NOMO-1 treated with DMSO at 0.1 percent for 48 hours (cell line): Measurements from ENCODE around the gene IMPDH2.
A peak's percentile ranks its signal among the peaks of the same experiment; 100 is the strongest.
"Not testable (repeated sequence)": the region's sequence is repeated elsewhere in the genome, so short reads cannot be mapped to it uniquely, and the experiment has no call there.

Experiments
- DNase-seq: peaks from one replicate; lab custom pipeline; 2025; ENCODE audit not compliant: unreplicated experiment; lab: John Stamatoyannopoulos, UW

IMPDH2 gene

DNA sequence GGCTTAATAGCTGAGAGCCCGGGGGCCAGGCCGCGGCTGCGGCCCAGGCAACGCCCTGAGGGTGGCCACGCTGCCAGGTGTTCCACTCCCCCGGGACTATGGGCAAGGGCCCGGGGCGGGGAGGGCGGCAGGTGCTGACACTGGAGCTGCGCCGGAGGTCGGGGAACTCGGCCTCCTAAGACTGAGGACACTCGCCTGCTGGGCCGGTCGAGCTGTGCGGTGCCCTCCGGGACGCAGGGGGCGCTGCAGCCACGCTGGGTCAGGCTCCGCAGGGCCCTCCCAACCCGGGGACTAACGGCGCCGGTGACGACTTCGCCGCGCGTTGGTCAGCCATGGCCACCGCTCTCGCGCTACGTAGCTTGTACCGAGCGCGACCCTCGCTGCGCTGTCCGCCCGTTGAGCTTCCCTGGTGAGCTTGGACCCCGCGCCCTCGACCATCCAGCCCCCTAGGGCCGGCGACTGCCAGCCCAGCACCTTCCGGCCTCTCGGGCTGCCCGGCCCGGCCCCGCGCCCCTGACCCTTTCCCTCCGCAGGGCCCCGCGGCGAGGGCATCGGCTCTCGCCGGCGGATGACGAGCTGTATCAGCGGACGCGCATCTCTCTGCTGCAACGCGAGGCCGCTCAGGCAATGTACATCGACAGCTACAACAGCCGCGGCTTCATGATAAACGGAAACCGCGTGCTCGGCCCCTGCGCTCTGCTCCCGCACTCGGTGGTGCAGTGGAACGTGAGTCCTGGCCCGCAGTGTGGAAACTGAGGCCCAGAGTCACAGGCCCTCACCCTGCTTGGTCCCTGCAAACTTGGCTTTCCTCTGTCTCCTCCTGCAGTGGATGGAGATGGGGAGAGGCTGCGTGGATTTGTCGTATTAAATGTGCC, 7.1 kb downstream of the IMPDH2 start, which contains the start of gene NDUFAF3:
Gene NDUFAF3, plus strand, starts transcription at position 309 of the 875 bp plus-strand sequence. Its CDS starts 24 bp downstream, at position 333.
- peak; percentile 79 for DNase-seq

DNA sequence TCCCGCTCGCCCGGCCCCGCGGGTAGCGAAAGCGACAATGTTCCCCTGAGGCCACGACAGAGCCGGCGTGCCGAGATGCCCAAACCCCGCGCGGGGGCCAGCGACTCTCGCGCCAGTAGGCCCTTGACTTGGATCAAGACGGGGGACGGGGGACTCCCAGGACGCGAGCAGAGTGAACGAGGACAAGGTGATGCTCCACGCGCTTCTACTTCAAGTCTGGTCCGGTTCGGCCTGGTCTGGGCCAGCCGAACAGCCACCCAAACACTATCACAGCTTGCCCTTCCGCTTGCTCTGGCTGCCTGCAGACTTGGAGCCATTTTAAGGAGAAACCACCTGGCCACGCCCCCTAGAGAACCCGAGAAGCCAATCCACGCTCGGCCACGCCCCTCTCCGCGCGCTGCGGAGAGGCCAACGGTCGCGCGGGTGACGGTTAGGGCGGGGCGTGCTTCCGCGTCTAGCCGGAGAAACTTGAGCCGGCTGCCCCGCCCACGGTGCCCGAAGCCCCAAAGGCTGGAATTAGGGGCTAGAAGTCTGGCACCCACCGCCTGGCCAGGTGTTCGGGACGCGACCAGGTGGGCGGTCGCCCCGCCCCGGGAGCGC, 7.9 kb downstream of the IMPDH2 start:
- DNase-seq: peak; percentile 94

DNA sequence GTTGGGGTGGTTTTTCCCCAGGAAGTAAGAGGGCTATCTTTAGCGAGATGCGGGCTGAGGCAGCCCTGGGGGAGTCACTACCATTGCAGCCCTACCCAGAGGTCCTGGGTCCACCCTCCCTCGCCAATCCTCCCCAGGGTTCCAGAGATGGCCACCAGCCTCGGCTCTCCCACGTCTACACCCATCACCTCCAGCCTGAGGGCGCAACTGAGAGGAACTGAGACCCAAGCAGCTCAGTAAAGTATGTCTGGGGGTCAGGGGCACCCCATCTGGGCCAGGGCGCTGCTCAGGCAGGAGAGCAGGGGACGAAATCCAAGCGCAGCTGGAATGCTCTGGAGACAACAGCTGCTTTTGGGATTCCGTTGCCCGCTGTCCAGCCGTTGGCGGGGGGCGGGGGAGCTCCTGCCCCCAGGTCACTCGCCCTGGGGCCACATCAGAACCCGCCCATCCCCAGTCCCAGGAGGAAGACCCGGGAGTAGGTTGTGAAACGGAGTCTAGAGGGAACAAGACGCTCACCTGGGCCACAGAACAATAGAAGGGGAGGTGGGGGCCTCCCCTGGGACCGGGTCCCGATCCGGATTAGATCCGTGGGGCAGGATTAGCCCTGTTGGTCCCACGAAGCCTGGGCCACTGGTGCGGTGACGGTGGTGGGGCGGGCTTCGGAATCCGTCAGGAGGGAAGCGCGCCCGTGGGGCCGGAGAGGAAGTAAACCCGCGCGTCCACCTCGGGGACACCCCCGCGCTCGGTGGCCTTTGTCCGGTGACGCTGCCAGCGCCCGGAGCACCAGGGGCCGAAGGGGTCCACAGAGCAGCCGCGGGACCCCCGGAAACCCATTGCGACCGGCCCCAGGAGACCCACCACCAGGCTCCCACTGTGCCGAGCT, 8.6 kb downstream of the IMPDH2 start:
- peak; percentile 54 for DNase-seq

DNA sequence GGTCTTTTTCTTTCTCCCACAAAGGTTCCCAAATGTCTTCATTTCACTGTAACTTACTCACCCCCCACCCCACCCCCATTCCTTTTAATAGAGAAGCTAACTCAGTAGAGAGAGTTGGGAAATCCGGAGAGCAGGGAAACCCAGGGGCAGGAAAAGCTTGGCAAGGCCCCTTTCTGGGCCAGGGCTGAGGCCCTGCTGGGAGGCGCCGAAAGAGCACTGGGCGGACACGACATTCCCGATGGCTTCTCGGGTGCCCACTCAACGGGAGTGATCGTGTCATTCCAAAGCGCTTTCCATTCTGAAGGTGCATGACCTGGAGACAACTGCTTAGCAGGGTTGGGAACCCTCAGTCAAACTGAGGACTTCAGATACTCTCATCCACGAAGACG, 9.3 kb downstream of the IMPDH2 start:
- peak; percentile 41 for DNase-seq

DNA sequence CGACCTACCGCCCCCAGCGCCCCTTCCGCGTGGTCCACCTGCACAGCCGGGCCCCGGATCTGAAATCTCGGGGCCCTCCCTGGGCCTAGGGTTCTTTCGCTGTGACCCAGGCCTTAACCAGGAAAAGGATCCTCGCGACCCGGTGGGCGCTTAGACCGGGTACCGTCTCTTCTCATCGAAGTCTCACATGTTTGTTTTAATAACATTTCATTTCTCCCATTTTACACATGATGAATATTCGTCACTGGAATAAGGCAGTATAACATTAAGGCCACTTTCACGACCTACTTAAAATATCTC, 10.5 kb downstream of the IMPDH2 start:
- peak; percentile 64 for DNase-seq

DNA sequence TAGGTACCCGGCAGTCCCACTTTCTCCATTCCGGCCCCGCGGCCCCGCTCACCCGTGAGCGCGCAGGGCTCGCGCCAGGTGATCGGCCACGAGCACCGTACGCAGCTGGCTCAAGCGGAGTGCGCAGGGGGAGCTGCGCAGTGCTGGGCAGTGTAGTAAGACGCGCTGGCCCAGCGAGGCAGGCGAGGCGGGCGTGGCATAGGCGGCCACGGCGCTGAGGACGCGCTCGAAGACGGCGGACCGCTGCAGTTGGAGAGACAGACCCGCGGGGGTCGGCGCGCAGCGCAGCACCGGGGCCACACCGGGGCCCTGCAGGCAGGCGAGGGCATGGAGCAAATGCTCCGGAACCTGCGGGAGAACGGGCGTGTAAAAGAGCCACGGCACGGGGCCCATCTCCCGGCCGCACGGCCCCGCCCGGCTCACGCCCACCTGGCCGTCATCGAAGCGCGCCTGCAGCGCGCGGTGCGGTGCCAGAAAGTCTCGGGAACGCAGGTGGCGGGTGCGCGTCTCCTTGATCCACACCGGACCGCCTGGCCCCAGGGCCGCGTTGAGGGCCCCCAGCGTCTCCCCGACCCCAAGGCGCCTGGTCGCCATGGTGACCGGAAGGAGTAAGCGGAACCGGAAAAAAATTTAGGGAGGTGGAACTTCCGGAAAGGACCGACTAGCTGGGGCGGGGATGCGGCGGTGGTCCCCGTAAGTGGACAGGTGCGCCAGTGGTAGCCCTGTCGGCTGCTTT, 11.1 kb downstream of the IMPDH2 start, which contains the start of gene DALRD3:
Gene DALRD3, minus strand, starts transcription at position 610 of the 736 bp plus-strand sequence. Its CDS starts 16 bp downstream, at position 594.
- DNase-seq: peak; percentile 80

DNA sequence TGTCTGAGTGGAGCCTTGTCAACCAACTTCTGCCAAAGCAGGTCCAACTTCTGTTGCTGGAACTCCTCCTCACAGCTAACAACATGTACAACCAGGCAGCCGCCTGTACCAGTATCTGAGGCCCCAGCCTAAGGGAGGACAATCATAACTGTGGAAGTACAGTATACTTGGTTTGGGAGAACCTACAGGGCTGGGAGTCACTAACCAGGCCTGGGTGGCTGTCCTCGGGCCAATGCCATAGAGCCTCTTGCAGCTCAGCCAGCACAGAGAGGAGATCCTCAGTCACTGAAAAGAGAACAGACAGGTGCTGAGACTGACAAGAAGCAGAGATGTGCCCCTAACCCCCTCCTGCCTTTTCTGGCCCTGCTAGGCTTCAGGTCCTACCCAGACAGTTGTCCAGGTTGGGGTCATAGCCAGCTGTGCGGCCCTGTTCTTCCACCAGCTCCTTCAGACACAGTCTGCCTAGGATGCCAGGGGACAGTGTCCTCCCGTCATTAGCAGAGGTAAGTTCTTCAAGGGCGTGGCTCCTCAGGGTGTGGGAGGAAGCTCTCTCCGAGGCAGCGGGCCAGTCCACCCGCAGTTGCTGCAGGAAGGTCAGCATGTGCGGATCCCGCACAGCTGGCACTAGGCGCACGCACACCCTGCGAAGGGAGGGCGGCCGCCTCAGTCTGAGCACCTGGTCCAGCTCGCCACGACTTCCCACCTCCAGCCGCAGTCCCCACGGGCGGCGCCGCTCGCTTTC, 11.8 kb downstream of the IMPDH2 start:
- peak; percentile 41 for DNase-seq

DNA sequence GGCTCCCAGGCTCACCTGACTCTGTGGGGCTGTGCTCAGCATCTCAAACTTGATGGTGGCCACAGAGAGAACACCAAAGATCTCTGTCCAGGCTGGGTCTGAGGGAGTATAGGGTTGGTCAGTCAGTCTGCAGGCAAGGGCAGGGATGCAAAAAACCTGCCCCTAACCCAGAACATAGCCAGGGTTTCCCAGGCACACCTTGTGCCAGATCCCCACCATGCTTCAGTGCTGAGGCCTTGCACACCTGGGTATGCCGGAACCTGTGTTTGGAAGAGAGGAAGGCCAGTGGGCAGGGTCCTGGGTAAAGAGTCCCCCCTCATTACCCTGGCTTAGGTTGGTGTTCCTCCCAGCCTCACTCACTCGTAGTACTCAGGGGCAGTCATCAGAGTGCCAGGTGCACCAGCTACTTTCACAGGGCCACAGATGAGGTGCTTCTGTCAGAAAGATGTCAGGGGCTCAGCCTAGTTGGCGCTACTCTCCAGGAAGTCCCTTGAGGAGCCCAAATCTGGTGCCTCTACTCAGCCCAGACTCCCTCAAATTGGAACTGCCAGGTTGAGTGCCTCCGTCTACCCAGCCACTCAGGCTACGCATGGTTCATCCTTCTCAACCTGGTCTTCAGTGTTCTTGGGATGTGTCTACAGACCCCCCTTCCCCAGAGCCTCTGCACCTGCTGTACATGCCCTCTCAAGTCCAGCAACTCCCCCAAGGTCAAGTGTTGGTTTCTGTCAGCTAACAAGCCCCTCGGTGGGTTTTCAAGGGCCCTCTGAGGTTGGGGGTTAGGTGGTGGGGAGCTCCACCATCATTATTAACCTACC, 12.6 kb downstream of the IMPDH2 start:
- DNase-seq: no peak

DNA sequence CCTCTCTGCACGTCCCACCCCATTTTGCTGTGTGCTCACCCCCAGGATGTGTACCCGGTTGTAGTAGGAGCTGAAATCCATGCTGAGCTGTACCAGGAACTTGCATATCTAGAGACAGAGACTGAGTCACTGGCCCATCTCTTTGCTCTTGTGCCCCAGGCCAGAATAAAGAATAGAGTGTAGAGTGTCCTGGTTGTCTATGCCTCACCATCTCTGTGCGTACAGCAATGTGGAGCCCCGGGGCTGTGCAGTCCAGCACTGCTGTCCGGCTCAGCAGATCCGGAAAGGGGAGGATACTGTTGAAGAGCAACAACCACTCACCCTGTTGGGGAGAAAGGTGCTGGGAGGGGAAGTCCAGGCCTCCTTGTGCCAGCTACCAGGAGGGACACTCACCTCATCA, 13.4 kb downstream of the IMPDH2 start:
- DNase-seq: no peak

DNA sequence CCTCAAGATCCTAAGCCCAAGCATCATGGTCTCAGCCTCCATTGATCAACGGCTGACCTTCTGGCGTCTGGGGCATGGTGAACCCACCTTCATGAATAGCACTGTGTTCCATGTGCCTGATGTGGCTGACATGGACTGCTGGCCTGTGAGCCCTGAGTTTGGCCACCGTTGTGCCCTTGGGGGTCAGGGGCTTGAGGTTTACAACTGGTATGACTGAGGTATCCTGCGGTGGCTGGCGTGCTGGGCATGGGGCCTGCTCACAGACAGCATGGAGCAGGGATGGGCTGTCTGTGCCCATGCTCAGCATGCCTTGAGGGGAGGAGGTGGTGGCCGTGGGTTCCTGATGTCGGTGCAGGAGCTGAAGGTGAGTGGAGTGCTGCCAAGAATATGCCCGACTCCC, 14.1 kb downstream of the IMPDH2 start:
- DNase-seq: no peak

DNA sequence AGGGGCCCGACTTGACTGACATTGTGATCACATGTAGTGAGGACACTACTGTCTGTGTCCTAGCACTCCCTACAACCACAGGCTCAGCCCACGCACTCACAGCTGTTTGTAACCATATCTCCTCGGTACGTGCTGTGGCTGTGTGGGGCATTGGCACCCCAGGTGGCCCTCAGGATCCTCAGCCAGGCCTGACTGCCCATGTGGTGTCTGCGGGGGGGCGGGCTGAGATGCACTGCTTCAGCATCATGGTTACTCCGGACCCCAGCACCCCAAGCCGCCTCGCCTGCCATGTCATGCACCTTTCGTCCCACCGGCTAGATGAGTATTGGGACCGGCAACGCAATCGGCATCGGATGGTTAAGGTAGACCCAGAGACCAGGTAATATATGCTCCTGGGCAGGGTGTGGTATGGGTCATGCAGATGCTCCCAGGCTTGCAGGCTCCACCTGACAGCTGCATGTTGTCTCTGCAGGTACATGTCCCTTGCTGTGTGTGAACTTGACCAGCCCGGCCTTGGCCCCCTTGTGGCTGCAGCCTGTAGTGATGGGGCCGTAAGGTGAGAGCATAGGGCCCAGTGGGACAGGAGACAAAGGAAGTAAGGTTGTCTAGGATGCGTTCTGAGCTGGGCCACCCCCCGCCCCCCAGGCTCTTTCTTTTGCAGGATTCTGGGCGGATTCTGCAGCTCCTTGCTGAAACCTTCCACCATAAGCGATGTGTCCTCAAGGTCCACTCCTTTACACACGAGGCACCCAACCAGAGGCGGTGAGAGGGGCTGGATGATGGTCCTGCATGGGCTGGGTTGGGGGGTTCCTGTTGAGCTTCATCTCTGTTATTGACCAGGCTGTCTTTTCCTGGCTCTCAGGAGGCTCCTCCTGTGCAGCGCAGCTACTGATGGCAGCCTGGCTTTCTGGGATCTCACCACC, 15.2 kb downstream of the IMPDH2 start:
- peak; percentile 4 for DNase-seq

DNA sequence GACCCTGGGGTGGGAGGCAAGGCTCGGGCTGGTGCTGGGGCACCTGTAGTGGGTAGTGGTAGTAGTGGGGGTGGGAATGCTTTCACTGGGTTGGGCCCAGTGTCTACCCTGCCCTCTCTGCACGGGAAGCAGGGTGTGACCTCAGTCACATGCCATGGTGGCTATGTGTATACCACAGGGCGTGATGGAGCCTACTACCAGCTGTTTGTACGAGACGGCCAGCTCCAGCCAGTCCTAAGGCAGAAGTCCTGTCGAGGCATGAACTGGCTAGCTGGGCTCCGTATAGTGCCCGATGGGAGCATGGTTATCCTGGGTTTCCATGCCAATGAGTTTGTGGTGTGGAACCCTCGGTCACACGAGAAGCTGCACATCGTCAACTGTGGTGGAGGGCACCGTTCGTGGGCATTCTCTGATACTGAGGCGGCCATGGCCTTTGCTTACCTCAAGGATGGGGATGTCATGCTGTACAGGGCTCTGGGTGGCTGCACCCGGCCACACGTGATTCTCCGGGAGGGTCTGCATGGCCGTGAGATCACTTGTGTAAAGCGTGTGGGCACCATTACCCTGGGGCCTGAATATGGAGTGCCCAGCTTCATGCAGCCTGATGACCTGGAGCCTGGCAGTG, 16.0 kb downstream of the IMPDH2 start:
- no peak for DNase-seq

DNA sequence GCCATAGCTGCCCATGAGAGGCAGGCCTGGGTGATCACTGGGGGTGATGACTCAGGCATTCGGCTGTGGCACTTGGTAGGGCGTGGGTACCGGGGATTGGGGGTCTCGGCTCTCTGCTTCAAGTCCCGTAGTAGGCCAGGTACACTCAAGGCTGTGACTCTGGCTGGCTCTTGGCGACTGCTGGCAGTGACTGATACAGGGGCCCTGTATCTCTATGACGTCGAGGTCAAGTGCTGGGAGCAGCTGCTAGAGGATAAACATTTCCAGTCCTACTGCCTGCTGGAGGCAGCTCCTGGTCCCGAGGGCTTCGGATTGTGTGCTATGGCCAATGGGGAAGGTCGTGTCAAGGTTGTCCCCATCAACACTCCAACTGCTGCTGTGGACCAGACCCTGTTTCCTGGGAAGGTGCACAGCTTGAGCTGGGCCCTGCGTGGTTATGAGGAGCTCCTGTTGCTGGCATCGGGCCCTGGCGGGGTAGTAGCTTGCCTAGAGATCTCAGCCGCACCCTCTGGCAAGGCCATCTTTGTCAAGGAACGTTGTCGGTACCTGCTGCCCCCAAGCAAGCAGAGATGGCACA, 16.7 kb downstream of the IMPDH2 start:
- no peak for DNase-seq

DNA sequence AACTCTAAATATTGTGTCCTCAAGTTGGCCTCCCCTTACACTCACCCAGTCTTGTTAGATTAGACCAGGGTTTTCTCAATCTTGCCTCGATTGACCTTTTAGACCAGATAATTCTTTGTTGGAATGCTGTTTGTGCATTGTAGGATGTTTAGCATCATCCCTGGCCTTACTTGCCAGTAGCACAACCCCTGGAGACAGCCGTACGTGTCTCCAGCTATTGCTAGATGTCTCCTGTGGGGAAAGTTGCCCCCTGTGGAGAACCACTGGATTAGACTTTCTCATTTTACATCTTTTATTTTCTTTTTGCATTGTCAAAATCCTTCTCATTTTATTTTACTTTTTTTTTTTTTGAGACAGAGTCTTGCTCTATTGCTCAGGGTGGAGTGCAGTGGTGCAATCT, 19.8 kb downstream of the IMPDH2 start:
- no peak for DNase-seq

DNA sequence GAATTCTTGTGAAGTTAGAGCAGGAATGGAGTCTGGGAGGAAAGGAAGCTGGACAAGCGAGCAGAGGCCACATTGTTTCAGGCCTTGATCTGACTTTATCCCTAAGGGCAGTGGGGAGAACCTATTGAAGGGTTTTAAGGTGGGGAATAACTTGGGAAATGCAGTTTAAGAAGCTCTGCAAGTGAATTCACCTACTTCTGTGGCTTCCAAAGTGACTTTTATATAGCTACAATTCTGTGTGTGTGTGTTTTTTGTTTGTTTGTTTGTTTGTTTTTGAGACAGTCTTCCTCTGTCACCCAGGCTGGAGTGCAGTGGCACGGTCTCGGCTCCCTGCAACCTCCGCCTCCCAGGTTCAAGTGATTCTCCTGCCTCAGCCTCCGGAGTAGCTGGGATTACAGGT, 20.6 kb downstream of the IMPDH2 start:
- DNase-seq: not testable (repeated sequence)

DNA sequence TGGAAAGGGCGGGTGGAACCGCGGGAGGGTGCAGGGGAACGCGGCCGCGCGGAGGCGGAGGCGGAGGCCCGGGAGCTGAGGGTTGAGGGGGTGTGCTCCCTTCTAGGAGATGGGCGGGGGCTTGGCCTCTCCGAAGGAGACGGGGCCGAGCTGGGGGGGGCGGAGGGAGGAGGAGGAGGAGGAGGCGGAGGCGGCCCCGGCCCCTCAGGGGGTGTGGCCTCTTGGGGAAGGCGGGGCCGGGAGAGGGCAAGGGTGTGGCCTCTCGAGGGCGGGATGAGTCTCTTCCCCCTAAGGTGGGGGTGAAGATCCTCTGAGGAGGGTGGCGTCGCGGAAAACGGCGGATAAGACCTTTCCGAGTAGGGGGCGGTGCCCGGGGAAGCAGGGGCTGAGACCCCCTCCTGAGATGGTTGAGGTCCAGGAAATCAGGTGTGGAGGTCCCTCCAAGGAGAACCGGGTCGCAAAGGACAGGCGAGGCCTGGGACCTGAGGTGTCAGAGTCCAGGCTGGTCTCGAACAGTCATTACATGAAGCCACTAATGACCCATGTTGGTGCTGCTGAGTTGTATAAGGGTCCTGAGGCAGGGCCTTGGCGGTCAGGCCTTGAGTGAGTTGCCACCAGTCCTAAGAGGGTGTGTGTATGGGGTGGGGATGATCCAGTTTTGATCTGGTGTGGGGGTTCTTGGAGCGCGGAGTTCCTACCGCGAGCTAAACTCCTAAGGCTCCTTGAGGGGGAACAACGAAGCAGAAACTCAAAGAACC, 21.2 kb downstream of the IMPDH2 start:
- peak; percentile 84 for DNase-seq
